Muscle layer of duodenum (tissue), 2 donors: ENCODE results near the gene DNMT3A.

ENCODE experiments used
- H3K27ac ChIP-seq: one replicate; pipeline ENCODE4 v1.7.0; 2013; ENCODE audit warnings: mild to moderate bottlenecking, low read length
- H3K27me3 ChIP-seq: one replicate; pipeline ENCODE4 v1.7.0; 2013; ENCODE audit warnings: low read depth, mild to moderate bottlenecking, control low read depth, low read length
- H3K36me3 ChIP-seq, 2 donors: one replicate each; pipeline ENCODE4 v1.7.0; 2013; ENCODE audit warnings: low read length in 2 of 2, control low read depth in 1 of 2, mild to moderate bottlenecking in 1 of 2; ENCODE audit not compliant: insufficient read depth in 2 of 2, control insufficient read depth in 1 of 2
- H3K4me1 ChIP-seq, 2 donors: one replicate each; pipeline ENCODE4 v1.7.0; 2013; ENCODE audit warnings: low read length in 2 of 2, mild to moderate bottlenecking in 2 of 2, control low read depth in 1 of 2, moderate library complexity in 1 of 2; ENCODE audit not compliant: insufficient read depth in 2 of 2, control insufficient read depth in 1 of 2
- H3K4me3 ChIP-seq, 2 donors: one replicate each; pipeline ENCODE4 v1.7.0; 2013; ENCODE audit warnings: low read length in 2 of 2, low read depth in 1 of 2, mild to moderate bottlenecking in 1 of 2
- H3K9me3 ChIP-seq, 2 donors: one replicate each; pipeline ENCODE4 v1.7.0; 2013; ENCODE audit warnings: low read length in 2 of 2, control low read depth in 1 of 2, mild to moderate bottlenecking in 1 of 2; ENCODE audit not compliant: control insufficient read depth in 1 of 2
- donor health status: healthy.

Gene DNMT3A

DNA sequence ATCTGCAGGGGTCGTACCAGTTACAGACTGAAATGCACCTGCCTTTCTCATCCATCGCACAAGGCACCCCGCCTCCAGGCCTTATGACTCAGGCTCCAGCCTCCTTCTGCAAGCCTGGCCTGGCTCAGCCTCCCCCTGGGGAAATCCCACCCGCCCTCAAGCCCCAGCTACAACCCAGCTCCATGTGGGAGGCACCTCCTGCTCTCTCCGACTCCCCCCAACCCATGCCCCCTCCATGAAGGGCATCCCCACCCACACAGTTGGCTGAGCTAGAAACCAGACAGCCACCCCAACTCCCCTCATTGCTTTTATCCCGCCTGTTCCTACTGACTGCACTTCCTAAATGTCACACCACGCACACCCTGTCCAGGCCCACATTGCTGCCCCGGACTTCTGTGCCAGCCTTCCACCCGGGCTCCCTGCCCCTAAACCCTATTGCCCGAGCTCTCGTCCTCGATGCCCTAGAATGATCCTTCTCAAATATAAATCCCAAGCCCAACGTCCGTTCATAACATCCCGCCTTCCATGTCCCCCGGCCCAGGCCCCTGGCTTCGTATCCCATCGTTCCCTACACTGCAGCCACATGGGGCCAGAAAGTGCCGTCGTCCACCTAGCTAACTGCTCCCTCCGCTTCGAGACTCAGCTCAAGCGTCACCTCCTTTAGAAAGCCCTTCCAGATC lies 9.9 kb downstream of the DNMT3A start:
- peak overlapping the region; percentile 1 for H3K27ac ChIP-seq
- no peaks in the 10 kb centered on the region for H3K27me3 ChIP-seq
- H3K4me3 ChIP-seq = no peak overlapping the region
- peaks cover 6 to 40% of the 10 kb centered on the region in 2 donors for H3K4me1 ChIP-seq
- peaks cover 0 to 2% of the 10 kb centered on the region in 2 donors for H3K9me3 ChIP-seq
- H3K36me3 ChIP-seq = peaks cover 0 to 6% of the 10 kb centered on the region in 2 donors

DNA sequence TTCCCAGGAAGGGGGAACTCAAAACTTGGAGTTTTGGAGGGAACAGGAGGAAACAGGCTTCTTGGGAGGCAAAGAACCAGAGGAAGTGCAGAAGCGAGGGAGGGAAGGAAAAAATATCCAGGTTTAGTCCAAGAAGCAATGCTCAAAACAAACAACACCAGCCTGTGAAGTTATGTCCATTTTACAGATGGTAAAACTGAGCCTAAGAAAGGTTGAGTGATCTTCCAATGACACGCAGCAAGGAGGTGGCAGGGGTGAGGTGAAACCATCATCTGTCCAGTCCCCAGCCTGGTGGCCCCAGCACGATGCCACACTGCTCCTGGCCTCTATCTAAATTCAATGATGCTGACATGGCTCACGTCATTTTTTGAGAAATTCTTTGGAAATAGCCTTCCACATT lies 10.8 kb downstream of the DNMT3A start:
- Histone ChIP-seq H3K27ac (no peak overlapping the region), H3K4me3 (no peak overlapping the region), H3K36me3 (peaks cover 0 to 9% of the 10 kb centered on the region in 2 donors), H3K27me3 (no peaks in the 10 kb centered on the region), H3K4me1 (peaks cover 3 to 31% of the 10 kb centered on the region in 2 donors), H3K9me3 (peaks cover 0 to 10% of the 10 kb centered on the region in 2 donors)

DNA sequence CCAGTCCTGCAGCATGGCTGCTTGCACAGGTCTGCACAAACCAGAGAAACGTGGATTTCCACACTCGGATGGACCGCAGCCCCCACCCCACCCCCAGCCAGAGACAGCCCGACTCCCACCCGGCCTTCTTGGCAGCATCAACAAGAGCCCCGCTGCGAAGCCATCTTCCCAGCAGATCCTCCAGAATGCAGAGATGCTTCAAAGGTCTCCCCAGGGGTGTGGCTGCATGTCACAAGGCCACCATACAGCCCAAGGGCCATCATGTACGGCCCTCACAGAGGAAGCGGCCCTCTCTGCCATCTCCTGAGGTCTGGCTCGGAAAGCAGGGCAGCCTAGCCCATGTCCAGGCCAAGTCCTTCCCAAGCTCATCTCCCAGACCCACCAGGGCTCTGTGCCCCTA lies 11.5 kb downstream of the DNMT3A start:
- Histone ChIP-seq H3K27me3 (no peaks in the 10 kb centered on the region), H3K27ac (no peak overlapping the region), H3K36me3 (peaks cover 0 to 9% of the 10 kb centered on the region in 2 donors), H3K9me3 (peaks cover 0 to 10% of the 10 kb centered on the region in 2 donors), H3K4me3 (no peak overlapping the region), H3K4me1 (peaks cover 3 to 27% of the 10 kb centered on the region in 2 donors)

DNA sequence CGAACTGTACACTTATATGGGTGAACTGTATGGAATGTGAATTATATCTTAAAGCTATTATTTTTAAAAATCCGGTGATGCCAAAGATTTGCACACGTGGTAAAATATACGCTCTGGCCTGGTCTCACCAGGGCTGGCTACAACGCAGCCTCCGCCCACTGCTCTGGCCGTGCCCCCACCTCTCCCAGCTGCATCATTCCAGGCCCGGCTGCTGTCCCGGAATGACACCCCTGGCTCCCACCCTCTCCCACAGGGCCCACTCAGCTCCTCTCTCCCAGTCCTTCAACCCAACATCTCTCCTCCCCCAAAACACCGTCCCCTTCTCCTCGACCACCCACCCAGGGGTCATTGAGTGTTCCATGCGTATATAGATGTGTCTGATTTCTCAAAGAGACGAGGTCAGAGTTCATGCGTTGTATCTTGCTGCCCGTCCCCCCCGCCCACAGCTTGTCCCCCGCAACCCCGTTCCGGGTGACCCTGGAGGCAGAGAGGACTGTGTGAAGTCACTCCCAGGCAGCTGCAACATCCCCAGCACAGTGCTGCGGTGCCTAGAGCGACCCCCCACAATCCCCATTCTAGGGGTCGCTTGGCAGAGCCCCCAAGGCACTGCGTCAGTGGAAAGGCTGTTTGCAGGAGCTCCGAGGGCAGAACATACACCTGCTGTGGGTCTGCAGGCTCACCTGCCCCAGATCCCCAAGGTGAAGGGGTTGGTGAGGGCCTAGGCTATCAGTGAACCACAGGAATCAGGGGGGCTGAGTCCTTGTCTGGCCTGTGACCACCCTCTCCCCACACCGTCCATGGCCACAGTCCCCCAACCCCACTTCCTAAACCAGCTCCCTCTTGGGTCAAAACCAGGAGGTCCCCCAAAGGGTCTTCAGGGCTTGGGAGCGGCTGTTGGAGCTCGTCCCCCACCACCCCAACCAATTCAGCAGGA lies 13.3 kb downstream of the DNMT3A start:
- peaks cover 11 to 39% of the 10 kb centered on the region in 2 donors for H3K4me1 ChIP-seq
- H3K4me3 ChIP-seq = no peak overlapping the region
- peaks cover 0 to 10% of the 10 kb centered on the region in 2 donors for H3K9me3 ChIP-seq
- H3K27ac ChIP-seq = no peak overlapping the region
- peaks cover 0 to 9% of the 10 kb centered on the region in 2 donors for H3K36me3 ChIP-seq
- no peaks in the 10 kb centered on the region for H3K27me3 ChIP-seq

DNA sequence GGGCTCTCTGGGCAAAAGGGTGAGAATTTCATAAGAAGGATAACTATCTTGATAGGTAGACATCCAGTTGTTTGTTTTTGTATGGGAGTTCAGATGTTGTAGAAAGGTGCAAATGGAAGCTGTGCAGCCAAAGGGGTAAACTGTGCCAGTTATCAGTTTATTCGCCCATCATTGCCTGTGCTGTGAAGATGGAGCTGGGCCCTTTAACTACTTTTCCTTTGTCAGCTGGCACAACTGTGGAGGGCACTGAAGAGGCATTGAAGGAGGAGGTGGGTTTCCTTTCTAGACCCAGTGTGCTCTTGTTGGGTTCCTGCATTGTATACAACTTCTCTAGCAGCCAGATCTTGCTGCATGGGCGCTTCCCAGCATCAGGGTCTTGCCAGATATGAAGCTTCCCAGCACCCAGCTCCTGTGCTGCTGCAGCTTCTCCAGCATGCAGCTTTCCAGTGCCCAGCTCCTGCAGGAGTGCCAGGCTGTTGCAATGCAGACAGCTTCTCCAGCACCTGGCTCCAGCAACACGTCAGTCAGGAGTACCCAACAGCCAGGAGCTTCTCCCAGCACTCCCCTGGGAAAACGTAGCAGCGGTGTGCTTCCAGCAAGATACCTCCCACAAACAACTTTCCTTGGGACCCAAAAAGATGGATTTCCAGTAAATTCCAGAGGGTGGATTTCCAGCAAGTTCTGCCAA lies 15.3 kb downstream of the DNMT3A start:
- H3K27me3 ChIP-seq = no peaks in the 10 kb centered on the region
- H3K27ac ChIP-seq = no peak overlapping the region
- H3K4me3 ChIP-seq = no peak overlapping the region
- H3K9me3 ChIP-seq = peaks cover 0 to 10% of the 10 kb centered on the region in 2 donors
- H3K4me1 ChIP-seq = peaks cover 8 to 47% of the 10 kb centered on the region in 2 donors
- H3K36me3 ChIP-seq = peaks cover 0 to 9% of the 10 kb centered on the region in 2 donors

DNA sequence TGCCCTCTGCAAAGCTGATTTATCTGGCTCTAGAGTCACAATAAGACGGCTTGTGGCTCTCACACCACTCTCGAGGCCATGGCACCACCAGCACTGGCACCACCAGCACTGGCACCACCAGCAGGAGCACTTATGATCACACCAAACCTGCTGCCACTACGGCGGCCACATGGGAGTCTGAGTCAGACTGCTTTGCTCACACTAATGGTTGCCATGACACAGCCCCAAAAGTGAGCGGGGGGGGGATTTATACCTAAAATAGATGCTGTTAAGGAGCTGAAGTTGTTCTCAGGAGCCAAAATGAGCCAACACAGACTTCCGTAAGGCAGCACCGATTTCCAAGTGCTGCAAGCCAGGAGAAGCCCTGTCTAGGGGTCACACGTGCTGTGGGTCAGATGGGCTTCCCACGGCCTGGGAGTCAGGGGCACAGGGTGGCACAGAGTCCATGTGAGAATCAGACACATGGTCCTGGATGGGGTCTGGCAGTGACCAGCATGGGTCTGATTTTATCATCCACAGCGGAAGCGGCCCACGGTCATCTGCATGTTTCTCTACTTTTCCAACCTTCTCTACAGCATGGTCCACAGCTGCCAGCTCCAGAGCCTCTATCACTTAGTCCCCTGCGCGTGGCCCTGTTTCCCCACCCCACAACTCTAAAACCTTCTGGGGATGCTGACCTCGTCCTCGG lies 16.7 kb downstream of the DNMT3A start:
- H3K4me3 ChIP-seq = no peak overlapping the region
- no peak overlapping the region for H3K27ac ChIP-seq

DNA sequence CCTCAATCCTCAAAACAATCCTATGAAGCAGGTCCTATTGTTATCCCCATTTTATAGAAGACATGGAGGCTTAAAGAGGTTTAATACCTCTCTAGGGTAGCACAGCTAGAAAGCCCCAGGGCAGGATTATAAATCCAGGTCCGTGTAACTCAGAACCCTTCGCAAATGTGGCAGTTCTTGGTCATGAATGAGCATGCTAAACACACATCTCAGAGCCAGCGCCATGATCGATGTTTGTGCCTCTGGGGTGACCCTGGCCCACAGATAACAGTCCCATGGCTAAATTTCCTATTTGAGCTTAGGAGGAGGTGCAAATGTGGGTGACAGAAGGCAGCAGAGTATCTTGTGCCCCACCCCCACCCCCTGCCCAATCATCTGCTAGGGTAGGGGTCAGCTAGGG lies 17.5 kb downstream of the DNMT3A start:
- H3K4me1 ChIP-seq = peaks cover 8 to 36% of the 10 kb centered on the region in 2 donors
- peaks cover 0 to 10% of the 10 kb centered on the region in 2 donors for H3K9me3 ChIP-seq
- H3K27ac ChIP-seq = no peak overlapping the region
- no peaks in the 10 kb centered on the region for H3K27me3 ChIP-seq
- H3K36me3 ChIP-seq = peaks cover 0 to 9% of the 10 kb centered on the region in 2 donors
- H3K4me3 ChIP-seq = no peak overlapping the region

More for the DNA sequence above, 16.7 kb downstream of the DNMT3A start:
- peaks cover 0 to 10% of the 10 kb centered on the region in 2 donors for H3K9me3 ChIP-seq
- no peaks in the 10 kb centered on the region for H3K27me3 ChIP-seq
- peaks cover 0 to 9% of the 10 kb centered on the region in 2 donors for H3K36me3 ChIP-seq
- peaks cover 8 to 40% of the 10 kb centered on the region in 2 donors for H3K4me1 ChIP-seq

DNA sequence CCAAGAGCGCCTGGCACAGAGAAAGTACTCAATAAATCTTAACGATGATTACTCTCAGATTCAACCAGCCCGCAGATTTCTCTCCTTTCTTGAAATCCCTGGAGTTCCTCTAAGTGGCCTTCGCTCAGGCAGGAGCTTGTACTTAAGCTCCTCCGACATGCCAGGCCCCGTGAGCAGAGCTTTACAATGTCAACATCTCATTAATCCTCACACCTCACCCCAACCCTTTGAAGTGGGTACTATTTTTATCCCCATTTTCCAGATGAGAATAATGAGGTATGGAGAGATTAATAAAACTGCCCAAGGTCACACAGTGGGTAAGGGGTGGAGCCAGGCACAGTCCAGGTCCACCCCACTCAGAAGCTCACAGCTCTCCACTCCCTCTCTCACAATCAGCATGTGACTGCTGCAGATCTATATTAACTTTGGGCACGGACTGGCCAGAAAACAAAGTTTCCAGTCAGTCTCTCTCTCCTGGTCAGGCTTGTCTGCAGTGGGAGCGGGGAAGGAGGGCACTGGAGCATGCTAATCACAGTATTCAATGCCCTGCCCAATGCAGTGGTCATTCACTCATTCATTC lies 18.0 kb downstream of the DNMT3A start:
- no peak overlapping the region for H3K4me3 ChIP-seq
- H3K27ac ChIP-seq = no peak overlapping the region
- no peaks in the 10 kb centered on the region for H3K27me3 ChIP-seq
- peaks cover 0 to 10% of the 10 kb centered on the region in 2 donors for H3K9me3 ChIP-seq
- H3K36me3 ChIP-seq = peaks cover 0 to 9% of the 10 kb centered on the region in 2 donors
- H3K4me1 ChIP-seq = peaks cover 8 to 32% of the 10 kb centered on the region in 2 donors

DNA sequence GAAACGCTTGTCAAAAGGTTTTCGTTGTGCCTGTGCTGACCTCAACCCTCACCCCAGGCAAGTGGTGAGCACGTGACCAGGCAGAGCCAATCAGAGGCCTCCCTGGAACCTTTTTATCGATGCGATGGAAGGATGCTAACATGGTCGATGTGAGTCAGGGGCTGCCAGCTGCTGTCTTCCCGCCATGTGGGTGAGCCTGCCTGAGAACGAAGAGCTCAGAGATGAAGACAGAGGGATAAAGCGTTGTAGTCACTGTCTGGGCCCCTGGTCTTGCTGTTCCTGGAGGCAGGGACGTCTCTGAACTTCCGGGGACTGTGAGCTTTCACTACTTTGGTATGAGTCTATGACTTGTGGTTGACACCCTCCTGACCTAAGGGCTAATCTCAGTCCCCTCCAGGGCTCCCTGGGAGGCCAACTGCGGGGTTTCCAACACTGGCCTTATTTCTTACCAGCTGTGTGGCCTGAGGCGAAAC lies 18.6 kb downstream of the DNMT3A start:
- Histone ChIP-seq H3K9me3 (peaks cover 0 to 10% of the 10 kb centered on the region in 2 donors), H3K27me3 (no peaks in the 10 kb centered on the region), H3K4me1 (peaks cover 8 to 26% of the 10 kb centered on the region in 2 donors), H3K27ac (no peak overlapping the region), H3K36me3 (peaks cover 0 to 9% of the 10 kb centered on the region in 2 donors), H3K4me3 (no peak overlapping the region)

DNA sequence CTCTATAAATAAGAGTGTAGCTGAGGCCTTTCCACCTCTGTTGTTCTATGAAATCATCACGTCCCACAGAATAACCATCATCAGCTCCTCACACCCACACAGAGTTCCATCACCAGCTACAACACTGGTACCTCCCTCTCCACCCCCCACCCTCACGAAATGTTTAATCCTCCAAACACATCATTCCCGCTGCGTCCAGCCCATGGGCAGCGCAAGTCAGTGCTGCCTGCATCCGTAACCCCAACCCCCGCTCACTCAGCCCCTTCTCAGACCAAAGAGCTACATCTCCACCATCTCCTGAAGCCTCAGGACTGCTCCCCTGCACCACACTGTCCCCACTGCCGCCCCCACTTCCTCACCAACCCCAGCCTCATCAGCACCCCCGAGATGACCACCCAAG lies 19.4 kb downstream of the DNMT3A start:
- Histone ChIP-seq H3K4me1 (peaks cover 8 to 26% of the 10 kb centered on the region in 2 donors), H3K27ac (no peak overlapping the region), H3K4me3 (no peak overlapping the region), H3K27me3 (no peaks in the 10 kb centered on the region), H3K9me3 (peaks cover 0 to 10% of the 10 kb centered on the region in 2 donors), H3K36me3 (peaks cover 0 to 8% of the 10 kb centered on the region in 2 donors)
